HT1080 (cell line): ENCODE data around the gene CARHSP1. TPM values are rescaled to one million over a fixed set of nuclear protein-coding genes. Genes with fewer than 3 reads are reported as not detected.
"Not testable (repeated sequence)": the region's sequence is repeated elsewhere in the genome, so short reads cannot be mapped to it uniquely, and the experiment has no call there.

ENCODE experiments used
- DNase-seq: peaks from one replicate; pipeline ENCODE4 v3.0.0-alpha.2; 2015; ENCODE audit warnings: low read depth
- total RNA-seq: library from RNA; depleted of rRNA; stranded (reverse); fragments of >200 nt; shearing (Covaris generic); gene quantifications from 2 replicates; pipeline ENCODE4 v1.2.3, GENCODE V29; 2014

The CARHSP1 gene
- total RNA-seq, 1 experiment from 2014 or later, result 126 TPM

GRCh38 chr16:8831871-8832716 lies 36.7 kb downstream of the CARHSP1 start:
- no peak for DNase-seq

- no peak for DNase-seq
These were observed 37.4 kb downstream of the CARHSP1 start for GRCh38 chr16:8831450-8831849.

DNA sequence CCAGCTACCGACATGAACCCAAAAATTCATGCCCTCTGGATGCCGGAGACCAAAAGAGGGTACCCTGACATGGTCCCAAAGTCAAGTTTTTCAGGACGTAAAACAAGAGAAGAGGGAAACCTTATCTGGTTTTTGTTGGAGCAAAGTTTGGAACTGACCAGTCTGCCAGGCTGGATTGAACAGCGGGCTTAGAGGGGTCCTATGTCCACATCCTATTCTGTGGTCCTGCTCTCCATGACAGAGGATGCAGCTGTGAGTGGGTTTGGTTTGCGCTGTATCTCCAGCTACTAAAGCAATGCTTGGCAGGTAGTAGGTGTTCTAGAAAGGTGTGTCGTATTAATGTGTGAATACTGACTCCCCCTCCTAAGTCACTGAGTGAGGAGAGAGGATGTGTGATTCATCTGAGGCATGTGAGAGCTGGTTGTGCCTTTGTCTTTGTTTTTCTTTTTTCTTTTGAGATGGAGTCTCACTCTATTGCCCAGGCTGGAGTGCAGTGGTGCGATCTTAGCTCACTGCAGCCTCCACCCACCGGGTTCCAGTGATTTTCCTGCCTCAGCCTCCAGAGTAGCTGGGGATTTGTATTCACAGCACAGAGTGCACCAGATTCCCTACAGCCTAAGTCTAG lies 40.2 kb downstream of the CARHSP1 start:
- peak; percentile 66 for DNase-seq

GRCh38 chr16:8826278-8826879 lies 42.4 kb downstream of the CARHSP1 start:
- no peak for DNase-seq

DNA sequence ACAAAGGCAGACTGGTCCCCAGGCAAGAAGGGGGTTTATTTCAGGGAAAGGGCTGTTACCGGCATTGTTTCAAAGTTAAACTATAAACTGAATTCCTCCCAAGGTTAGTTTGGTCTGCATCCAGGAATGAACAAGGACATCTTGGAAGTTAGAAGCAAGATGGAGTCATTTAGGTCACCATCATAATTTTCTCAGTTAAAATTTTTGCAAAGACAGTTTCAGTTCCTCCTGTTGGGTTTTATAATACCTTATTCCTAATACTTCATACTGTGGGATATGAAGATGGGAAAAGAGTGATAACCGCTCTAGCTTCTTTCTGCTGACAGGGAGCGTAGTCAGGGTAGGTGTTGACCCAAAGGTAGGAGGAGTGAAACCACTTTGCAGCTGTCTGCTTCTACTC lies 46.4 kb downstream of the CARHSP1 start:
- no peak for DNase-seq

GRCh38 chr16:8819411-8820034 lies 49.3 kb downstream of the CARHSP1 start:
- DNase-seq, result no peak

- no peak for DNase-seq
These were observed 50.1 kb downstream of the CARHSP1 start for GRCh38 chr16:8818504-8819270.

DNA sequence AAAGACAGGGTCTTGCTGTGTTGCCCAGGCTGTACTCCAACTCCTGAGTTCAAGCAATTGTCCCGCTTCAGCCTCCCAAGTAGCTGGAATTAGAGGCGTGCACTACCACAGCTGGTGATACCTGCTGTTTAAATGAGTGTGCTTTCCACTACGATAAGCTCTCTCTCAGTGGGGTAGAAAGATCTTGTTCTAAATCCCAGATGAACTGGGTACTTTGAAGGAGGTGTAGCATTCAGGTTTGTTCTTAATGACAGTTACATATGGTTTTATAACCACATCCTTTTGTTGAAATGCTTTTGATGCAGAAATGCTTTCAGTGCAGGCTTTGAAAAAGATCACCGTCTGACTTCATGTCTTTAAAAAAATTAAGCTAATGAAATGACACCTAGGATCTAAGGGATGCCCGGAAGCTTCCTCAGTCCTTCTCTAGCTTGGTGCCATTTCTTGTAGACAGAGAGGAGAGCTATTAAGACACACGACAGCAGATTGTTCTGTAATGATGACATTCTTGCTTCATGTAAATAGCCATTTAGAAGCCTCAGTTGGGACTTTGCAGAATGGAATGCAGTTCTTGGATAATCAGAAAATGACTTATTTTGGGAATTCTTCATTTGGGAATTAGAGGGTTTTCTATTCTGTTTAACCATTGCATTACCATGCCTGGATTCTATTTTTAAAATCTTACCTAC lies 51.7 kb downstream of the CARHSP1 start:
- DNase-seq, result no peak

DNA sequence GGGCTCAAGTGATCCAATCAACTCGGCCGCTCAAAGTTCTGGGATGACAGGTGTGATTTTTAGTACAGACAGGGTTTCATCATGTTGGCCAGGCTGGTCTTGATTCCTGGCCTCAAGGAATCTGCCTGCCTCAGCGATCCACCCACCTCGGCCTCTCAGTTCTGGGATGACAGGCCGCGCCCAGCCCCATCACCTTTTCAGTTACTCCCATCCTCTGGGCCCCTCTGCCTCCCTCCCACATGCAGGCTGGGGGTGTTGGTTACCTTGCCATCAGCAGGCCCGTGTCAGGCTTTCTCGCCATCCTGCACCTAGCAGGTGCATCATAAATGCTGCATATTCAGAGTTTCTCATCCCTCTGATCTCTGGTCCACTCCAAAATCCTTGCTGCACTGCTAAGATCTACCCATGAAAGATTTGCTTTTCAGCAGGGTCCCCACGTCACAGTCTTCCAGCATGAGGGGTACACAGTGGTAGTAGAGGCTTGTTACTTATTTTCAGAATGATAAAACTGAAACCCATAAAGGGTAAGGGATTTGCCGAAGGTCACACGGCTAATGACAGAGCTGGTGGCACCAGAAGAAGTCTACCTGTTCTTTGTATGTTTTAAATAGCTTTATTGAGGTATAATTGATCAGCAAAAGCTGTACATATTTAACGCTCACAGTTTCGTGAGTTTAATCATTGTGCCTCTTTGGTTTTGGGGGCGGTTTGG lies 54.6 kb downstream of the CARHSP1 start:
- no peak for DNase-seq

GRCh38 chr16:8812162-8812843 lies 56.5 kb downstream of the CARHSP1 start:
- DNase-seq, result no peak

- no peak for DNase-seq
These were observed 60.0 kb downstream of the CARHSP1 start for GRCh38 chr16:8808613-8809353.

DNA sequence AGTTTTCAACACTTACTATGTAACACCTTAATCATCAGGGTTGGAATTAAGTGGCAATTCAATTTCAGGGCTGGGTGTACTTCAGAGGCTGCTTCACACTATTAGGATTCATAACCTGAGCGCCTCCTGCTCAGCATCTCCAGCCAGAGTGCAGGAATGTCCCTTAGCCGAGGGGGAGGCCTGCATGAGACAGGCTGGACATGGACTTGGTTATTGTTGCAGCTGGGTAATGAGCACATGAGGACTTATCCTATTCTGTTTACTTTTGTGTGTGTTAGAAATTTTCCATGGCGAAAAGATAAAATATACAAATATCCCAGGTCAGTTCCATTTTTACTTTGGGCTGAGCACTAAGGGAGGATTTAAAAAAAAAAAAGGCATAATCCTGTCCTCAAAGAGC lies 60.8 kb downstream of the CARHSP1 start:
- DNase-seq, result no peak

DNA sequence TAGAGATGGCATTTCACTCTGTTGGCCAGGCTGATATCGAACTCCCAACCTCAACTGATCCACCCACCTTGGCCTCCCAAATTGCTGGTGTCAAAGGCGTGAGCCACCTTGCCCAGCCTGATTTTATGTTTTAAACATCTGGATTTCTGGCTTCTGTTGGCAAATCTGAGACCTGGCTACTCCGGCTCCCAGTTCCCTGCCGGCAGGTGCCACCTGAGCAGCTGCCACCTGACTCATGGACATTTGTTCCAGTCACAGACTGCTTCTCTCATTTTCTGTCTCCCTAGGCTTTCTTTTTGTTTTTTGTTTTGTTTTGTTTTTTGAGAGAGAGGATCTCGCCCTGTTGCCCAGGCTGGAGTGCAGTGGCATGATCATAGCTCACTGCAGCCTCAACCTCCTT lies 61.6 kb downstream of the CARHSP1 start:
- DNase-seq, result no peak

DNA sequence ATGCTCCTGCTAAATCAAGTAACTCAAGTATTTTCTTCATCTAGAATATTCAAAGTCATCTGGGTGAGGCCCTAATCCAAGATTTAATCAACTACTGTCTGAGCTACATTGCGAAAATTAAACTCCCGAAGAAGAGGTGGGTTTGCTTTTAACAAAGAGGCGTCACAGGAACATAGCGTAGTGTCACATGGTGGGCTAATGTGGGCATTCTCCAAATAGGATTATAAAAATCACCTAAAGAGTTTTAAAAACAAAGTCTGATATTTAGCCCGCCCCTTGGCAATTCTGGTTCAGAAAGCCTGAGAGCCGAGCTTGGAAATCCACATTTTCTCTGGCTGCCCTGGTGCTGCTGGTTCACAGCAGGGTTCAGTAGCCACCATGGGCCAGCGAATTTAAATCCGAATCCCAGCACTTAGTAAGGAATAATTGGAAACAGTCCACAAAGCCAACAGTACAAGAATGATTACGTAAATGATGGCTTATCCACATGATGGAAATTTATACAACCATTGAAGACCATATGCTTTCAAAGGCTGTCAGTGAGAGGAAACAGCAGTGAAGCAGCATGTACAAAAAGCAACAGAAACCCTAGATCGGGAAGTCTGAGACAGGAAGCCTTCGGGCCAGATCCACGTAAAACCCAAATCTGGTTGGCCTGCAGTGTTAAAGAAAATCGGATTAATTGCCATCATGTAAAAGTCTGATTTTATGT lies 62.4 kb downstream of the CARHSP1 start:
- DNase-seq, result no peak

DNA sequence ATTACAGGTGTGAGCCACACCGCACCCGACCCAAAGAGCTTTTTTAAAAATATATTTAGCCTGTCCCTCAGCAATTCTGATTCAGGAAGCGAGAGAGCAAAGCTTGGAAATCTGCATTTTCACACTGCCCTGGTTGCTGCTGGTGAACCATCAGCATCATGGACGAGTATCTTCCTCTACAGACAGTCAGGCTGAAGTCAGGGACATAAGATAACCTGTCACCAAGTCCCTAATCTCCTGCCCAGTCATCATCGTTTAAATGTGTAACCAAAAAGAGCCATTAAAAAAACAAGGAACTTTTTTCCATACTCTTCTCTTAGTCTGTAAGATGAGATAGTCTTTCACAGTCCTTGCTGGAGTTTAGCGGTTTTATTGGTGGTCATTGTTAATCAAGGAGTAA lies 64.5 kb downstream of the CARHSP1 start:
- no peak for DNase-seq

DNA sequence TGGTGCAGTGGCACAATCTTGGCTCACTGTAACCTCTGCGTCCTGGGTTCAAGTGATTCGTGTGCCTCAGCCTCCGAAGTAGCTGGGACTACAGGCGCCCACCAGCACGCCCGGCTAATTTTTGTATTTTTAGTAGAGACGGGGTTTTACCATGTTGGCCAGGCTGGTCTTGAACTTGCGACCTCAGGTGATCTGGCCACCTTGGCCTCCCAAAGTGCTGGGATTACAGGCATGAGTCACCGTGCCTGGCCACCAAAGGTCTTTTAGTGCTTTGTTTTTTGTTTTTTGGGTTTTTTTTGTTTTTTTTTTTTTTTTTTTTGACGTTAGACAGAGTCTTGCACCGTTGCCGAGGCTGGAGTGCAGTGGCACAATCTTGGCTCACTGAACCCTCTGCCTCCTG lies 65.1 kb downstream of the CARHSP1 start:
- not testable (repeated sequence) for DNase-seq
